ENCODE measurements around the gene PMF1.

GRCh38 chr1:156246781-156247459 is 34.1 kb downstream of the PMF1 start:
- TF ChIP-seq, protein P1, sequence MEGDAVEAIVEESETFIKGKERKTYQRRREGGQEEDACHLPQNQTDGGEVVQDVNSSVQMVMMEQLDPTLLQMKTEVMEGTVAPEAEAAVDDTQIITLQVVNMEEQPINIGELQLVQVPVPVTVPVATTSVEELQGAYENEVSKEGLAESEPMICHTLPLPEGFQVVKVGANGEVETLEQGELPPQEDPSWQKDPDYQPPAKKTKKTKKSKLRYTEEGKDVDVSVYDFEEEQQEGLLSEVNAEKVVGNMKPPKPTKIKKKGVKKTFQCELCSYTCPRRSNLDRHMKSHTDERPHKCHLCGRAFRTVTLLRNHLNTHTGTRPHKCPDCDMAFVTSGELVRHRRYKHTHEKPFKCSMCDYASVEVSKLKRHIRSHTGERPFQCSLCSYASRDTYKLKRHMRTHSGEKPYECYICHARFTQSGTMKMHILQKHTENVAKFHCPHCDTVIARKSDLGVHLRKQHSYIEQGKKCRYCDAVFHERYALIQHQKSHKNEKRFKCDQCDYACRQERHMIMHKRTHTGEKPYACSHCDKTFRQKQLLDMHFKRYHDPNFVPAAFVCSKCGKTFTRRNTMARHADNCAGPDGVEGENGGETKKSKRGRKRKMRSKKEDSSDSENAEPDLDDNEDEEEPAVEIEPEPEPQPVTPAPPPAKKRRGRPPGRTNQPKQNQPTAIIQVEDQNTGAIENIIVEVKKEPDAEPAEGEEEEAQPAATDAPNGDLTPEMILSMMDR (IDR thresholded peaks at IDR 0.05): peak in 1 of 6 experiments; percentile 6
- TF ChIP-seq POLR2A (IDR thresholded peaks at IDR 0.05): no peak

Data from esophagus squamous epithelium (tissue), 4 donors.